HEK293 (cell line): ENCODE measurements around the gene BCKDHA.

Experiments used
- CTCF ChIA-PET: fragments of 350-600 bp; formaldehyde crosslinking; extraction: SDS; loops from one replicate; lab custom pipeline; 2021; ENCODE audit warnings: antibody characterized with exemption; lab: Yijun Ruan, JAX
- POLR2A ChIA-PET: fragments of 300-600 bp; formaldehyde crosslinking; extraction: SDS; loops from one replicate; lab custom pipeline; 2020; ENCODE audit warnings: antibody characterized with exemption, inconsistent platforms; lab: Yijun Ruan, JAX
- H3K27ac ChIP-seq: fragments of 200-500 bp; sonication (Bioruptor generic); 2 replicates; pipeline ENCODE4 v1.5.1; 2014; ENCODE audit warnings: low read depth, low read length, control low read depth, inconsistent platforms; ENCODE audit errors: extremely low read depth
- H3K36me3 ChIP-seq, 2 experiments: fragments of 200-500 bp in 1 of 2; sonication (Bioruptor generic) in 1 of 2; 1 replicate in 1 of 2; 2 replicates in 1 of 2; pipeline ENCODE4 v1.5.1; 2014 to 2017; ENCODE audit warnings: inconsistent platforms in 2 of 2, low read length in 2 of 2; ENCODE audit not compliant: control insufficient read depth in 2 of 2, insufficient read depth in 1 of 2
- H3K4me1 ChIP-seq: fragments of 200-500 bp; sonication (Bioruptor generic); 2 replicates; pipeline ENCODE4 v1.5.1; 2014; ENCODE audit warnings: mild to moderate bottlenecking, low read length, inconsistent platforms; ENCODE audit not compliant: control insufficient read depth, insufficient read depth
- H3K4me3 ChIP-seq: 2 replicates; pipeline ENCODE4 v1.5.1; 2011; ENCODE audit warnings: low read depth, mild to moderate bottlenecking, control low read depth, low read length, moderate library complexity
- H3K9me3 ChIP-seq: fragments of 200-500 bp; sonication (Bioruptor generic); 2 replicates; pipeline ENCODE4 v1.5.1; 2014; ENCODE audit warnings: low read depth, low read length, inconsistent platforms; ENCODE audit not compliant: control insufficient read depth, insufficient read depth
- GLIS1 ChIP-seq: fragments of 450-650 bp; formaldehyde crosslinking; IDR thresholded peaks from 2 replicates; pipeline ENCODE4 v1.5.1; 2016; ENCODE audit warnings: missing biosample characterization, missing genetic modification characterization
- WT1 ChIP-seq: fragments of 450-650 bp; formaldehyde crosslinking; IDR thresholded peaks from 2 replicates; pipeline ENCODE4 v1.5.1; 2016; ENCODE audit warnings: missing biosample characterization, missing genetic modification characterization
- ZFHX2 ChIP-seq: fragments of 450-650 bp; formaldehyde crosslinking; conservative IDR thresholded peaks from 2 replicates; pipeline ENCODE4 v1.5.1; 2016; ENCODE audit warnings: missing biosample characterization, missing genetic modification characterization
- ZIC2 ChIP-seq: fragments of 450-650 bp; formaldehyde crosslinking; IDR thresholded peaks from 2 replicates; pipeline ENCODE4 v1.5.1; 2016; ENCODE audit warnings: missing biosample characterization, missing genetic modification characterization
- ZNF133 ChIP-seq: fragments of 450-650 bp; formaldehyde crosslinking; IDR thresholded peaks from 2 replicates; pipeline ENCODE4 v1.5.1; 2016; ENCODE audit warnings: missing biosample characterization, missing genetic modification characterization
- ZNF146 ChIP-seq: fragments of 450-650 bp; formaldehyde crosslinking; IDR thresholded peaks from 2 replicates; pipeline ENCODE4 v1.5.1; 2016; ENCODE audit warnings: missing biosample characterization, missing genetic modification characterization
- ZNF19 ChIP-seq: fragments of 450-650 bp; formaldehyde crosslinking; IDR thresholded peaks from 2 replicates; pipeline ENCODE4; 2016; ENCODE audit warnings: missing biosample characterization, missing genetic modification characterization, low read depth
- ZNF266 ChIP-seq: fragments of 450-650 bp; formaldehyde crosslinking; IDR thresholded peaks from 2 replicates; pipeline ENCODE4 v1.5.1; 2016; ENCODE audit warnings: missing biosample characterization, missing genetic modification characterization, low read depth
- ZNF571 ChIP-seq: fragments of 450-650 bp; formaldehyde crosslinking; IDR thresholded peaks from 2 replicates; pipeline ENCODE4 v1.5.0; 2017; ENCODE audit warnings: missing biosample characterization, missing genetic modification characterization
- ZNF76 ChIP-seq: fragments of 450-650 bp; formaldehyde crosslinking; IDR thresholded peaks from 2 replicates; pipeline ENCODE4; 2016; ENCODE audit warnings: low read depth, missing biosample characterization, missing genetic modification characterization, borderline replicate concordance
- ZNF791 ChIP-seq: fragments of 450-650 bp; formaldehyde crosslinking; IDR thresholded peaks from 2 replicates; pipeline ENCODE4 v1.5.1; 2016; ENCODE audit warnings: missing biosample characterization, missing genetic modification characterization
- TF ChIP-seq, protein P1 (sequence below): fragments of 450-650 bp; formaldehyde crosslinking; IDR thresholded peaks from 2 replicates; pipeline ENCODE4; 2016; ENCODE audit warnings: missing biosample characterization, missing genetic modification characterization
- TF ChIP-seq, protein P2 (sequence below): fragments of 450-650 bp; IDR thresholded peaks from 2 replicates; pipeline ENCODE4 v1.5.1; 2018; ENCODE audit warnings: missing biosample characterization, mild to moderate bottlenecking, missing genetic modification characterization
- TF ChIP-seq, protein P3 (sequence below): fragments of 450-650 bp; formaldehyde crosslinking; IDR thresholded peaks from 2 replicates; pipeline ENCODE4 v1.5.1; 2016; ENCODE audit warnings: missing biosample characterization, missing genetic modification characterization
- TF ChIP-seq, protein P4 (sequence below): fragments of 450-650 bp; formaldehyde crosslinking; conservative IDR thresholded peaks from 2 replicates; pipeline ENCODE4 v1.5.1; 2016; ENCODE audit warnings: low read depth, missing biosample characterization, missing genetic modification characterization

The BCKDHA gene

DNA sequence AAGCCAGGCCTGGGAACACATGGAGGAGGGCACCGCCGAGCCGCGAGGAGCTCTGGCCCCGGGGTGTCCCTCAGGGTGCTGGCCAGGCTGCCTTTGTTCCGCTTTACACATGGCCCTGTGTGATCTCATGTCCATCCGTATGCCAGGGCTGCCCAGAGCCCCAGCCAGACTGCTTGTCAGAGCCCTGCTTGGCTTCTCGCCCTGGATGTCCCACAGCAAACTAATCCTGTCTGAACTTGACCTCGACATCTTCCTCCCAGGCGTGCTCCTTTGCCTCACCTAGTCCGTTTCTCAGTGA, 14.3 kb downstream of the BCKDHA start:
- ChIA-PET POLR2A (interaction anchor here (1.3 kb wide), 1 partner anchor 27 kb away, joined by 4 read pairs; the partner anchor contains the start of gene DMAC2), CTCF (no interaction called here)
- H3K36me3 ChIP-seq = peaks cover 9 to 22% of the 10 kb centered on the region in 2 experiments; a peak in 2 of 3 replicates
- no peak overlapping the region for H3K27ac ChIP-seq
- H3K4me3 ChIP-seq = no peak overlapping the region
- H3K9me3 ChIP-seq = no peaks in the 10 kb centered on the region
- TF ChIP-seq ZNF266 = no peak
- peak; percentile 28; the same call in 1 of the 2 replicates for TF ChIP-seq ZIC2 (tag by site-specific recombination)
- TF ChIP-seq, all 188 proteins: peak for 1
- peaks cover 5% of the 10 kb centered on the region; the same call in 1 of the 2 replicates for H3K4me1 ChIP-seq

DNA sequence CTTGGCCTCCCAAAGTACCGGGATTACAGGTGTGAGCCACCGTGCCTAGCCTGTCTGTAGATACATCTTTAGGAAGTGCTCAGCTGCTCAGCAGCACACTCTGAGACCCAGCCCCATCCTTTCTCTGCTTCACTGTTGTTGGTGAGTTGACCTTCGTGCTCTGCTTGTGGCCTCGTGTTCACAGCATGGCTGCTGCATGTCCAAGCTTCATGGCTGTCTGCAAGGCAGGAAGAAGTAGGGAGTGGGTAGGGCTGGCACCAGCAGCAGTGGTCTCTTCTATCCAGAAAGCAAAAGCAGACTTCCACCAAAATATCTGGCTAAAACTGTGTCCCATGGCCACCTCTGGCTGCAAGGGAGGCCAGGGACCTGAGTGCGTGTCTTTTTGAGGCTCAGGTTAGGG, 15.3 kb downstream of the BCKDHA start:
- POLR2A ChIA-PET = interaction anchor here (1.3 kb wide), 1 partner anchor 26 kb away, joined by 4 read pairs; the partner anchor contains the start of gene DMAC2
- Histone ChIP-seq H3K4me1 (peaks cover 5% of the 10 kb centered on the region; the same call in 1 of the 2 replicates), H3K9me3 (no peaks in the 10 kb centered on the region), H3K36me3 (peaks cover 13 to 26% of the 10 kb centered on the region in 2 experiments; a peak in 2 of 3 replicates), H3K27ac (no peak overlapping the region), H3K4me3 (no peak overlapping the region)
- TF ChIP-seq ZNF19 (tag by site-specific recombination) = no peak
- TF ChIP-seq ZIC2 (tag by site-specific recombination) = no peak
- TF ChIP-seq ZNF133 (tag by site-specific recombination) = no peak
- no peak for TF ChIP-seq ZNF571 (tag by site-specific recombination)
- no peak for TF ChIP-seq ZFHX2 (tag by site-specific recombination)
- TF ChIP-seq, protein P1, sequence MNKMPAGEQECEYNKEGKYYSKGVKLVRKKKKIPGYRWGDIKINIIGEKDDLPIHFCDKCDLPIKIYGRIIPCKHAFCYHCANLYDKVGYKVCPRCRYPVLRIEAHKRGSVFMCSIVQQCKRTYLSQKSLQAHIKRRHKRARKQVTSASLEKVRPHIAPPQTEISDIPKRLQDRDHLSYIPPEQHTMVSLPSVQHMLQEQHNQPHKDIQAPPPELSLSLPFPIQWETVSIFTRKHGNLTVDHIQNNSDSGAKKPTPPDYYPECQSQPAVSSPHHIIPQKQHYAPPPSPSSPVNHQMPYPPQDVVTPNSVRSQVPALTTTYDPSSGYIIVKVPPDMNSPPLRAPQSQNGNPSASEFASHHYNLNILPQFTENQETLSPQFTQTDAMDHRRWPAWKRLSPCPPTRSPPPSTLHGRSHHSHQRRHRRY (tag by site-specific recombination) = no peak
- TF ChIP-seq ZNF76 = no peak
- TF ChIP-seq, protein P2, sequence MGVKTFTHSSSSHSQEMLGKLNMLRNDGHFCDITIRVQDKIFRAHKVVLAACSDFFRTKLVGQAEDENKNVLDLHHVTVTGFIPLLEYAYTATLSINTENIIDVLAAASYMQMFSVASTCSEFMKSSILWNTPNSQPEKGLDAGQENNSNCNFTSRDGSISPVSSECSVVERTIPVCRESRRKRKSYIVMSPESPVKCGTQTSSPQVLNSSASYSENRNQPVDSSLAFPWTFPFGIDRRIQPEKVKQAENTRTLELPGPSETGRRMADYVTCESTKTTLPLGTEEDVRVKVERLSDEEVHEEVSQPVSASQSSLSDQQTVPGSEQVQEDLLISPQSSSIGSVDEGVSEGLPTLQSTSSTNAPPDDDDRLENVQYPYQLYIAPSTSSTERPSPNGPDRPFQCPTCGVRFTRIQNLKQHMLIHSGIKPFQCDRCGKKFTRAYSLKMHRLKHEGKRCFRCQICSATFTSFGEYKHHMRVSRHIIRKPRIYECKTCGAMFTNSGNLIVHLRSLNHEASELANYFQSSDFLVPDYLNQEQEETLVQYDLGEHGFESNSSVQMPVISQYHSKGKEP (tag by site-specific recombination) = no peak
- TF ChIP-seq GLIS1 (tag by site-specific recombination) = no peak
- TF ChIP-seq, protein P3, sequence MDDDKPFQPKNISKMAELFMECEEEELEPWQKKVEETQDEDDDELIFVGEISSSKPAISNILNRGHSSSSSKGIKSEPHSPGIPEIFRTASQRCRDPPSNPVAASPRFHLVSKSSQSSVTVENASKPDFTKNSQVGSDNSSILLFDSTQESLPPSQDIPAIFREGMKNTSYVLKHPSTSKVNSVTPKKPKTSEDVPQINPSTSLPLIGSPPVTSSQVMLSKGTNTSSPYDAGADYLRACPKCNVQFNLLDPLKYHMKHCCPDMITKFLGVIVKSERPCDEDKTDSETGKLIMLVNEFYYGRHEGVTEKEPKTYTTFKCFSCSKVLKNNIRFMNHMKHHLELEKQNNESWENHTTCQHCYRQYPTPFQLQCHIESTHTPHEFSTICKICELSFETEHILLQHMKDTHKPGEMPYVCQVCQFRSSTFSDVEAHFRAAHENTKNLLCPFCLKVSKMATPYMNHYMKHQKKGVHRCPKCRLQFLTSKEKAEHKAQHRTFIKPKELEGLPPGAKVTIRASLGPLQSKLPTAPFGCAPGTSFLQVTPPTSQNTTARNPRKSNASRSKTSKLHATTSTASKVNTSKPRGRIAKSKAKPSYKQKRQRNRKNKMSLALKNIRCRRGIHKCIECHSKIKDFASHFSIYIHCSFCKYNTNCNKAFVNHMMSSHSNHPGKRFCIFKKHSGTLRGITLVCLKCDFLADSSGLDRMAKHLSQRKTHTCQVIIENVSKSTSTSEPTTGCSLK (tag by site-specific recombination) = no peak
- TF ChIP-seq, protein P4, sequence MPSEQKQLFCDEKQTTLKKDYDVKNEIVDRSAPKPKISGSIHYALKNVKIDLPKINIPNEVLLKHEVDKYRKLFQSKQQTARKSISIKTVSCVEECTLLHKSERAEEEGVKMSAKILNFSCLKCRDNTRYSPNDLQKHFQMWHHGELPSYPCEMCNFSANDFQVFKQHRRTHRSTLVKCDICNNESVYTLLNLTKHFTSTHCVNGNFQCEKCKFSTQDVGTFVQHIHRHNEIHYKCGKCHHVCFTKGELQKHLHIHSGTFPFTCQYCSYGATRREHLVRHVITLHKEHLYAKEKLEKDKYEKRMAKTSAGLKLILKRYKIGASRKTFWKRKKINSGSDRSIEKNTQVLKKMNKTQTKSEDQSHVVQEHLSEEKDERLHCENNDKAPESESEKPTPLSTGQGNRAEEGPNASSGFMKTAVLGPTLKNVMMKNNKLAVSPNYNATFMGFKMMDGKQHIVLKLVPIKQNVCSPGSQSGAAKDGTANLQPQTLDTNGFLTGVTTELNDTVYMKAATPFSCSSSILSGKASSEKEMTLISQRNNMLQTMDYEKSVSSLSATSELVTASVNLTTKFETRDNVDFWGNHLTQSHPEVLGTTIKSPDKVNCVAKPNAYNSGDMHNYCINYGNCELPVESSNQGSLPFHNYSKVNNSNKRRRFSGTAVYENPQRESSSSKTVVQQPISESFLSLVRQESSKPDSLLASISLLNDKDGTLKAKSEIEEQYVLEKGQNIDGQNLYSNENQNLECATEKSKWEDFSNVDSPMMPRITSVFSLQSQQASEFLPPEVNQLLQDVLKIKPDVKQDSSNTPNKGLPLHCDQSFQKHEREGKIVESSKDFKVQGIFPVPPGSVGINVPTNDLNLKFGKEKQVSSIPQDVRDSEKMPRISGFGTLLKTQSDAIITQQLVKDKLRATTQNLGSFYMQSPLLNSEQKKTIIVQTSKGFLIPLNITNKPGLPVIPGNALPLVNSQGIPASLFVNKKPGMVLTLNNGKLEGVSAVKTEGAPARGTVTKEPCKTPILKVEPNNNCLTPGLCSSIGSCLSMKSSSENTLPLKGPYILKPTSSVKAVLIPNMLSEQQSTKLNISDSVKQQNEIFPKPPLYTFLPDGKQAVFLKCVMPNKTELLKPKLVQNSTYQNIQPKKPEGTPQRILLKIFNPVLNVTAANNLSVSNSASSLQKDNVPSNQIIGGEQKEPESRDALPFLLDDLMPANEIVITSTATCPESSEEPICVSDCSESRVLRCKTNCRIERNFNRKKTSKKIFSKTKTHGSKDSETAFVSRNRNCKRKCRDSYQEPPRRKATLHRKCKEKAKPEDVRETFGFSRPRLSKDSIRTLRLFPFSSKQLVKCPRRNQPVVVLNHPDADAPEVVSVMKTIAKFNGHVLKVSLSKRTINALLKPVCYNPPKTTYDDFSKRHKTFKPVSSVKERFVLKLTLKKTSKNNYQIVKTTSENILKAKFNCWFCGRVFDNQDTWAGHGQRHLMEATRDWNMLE (tag by site-specific recombination) = no peak
- TF ChIP-seq ZNF791 (tag by site-specific recombination) = no peak
- TF ChIP-seq WT1 (tag by site-specific recombination) = no peak
- no peak for TF ChIP-seq ZNF146 (tag by site-specific recombination)
- CTCF ChIA-PET = no interaction called here
